Endometrial microvascular endothelial cells (primary cell): Measurements from ENCODE around the gene MAP4K4. TPM values are rescaled to one million over a fixed set of nuclear protein-coding genes. Genes with fewer than 3 reads are reported as not detected.

ENCODE experiments used
- in situ Hi-C: cut with HindIII; loops from 2 replicates; pipeline ENCODE4 v1.10.0; 2017; ENCODE audit warnings: low sequenced_read_pairs, low pct_unique_long_range_greater_than_20kb; ENCODE audit errors: inconsistent ontology term
- total RNA-seq: library from RNA; depleted of rRNA; stranded (reverse); fragments of >200 nt; gene quantifications from one replicate; pipeline ENCODE4 v1.2.3, GENCODE V29; 2015; ENCODE audit errors: inconsistent ontology term

MAP4K4 gene
- total RNA-seq, 1 donor from 2014 or later, result 109 TPM

GRCh38 chr2:101870444-101870843, 172.9 kb downstream of the MAP4K4 start:
- in situ Hi-C loops, result no loop called here

GRCh38 chr2:101871480-101871879, 174.0 kb downstream of the MAP4K4 start:
- in situ Hi-C loops, result no loop called here

- in situ Hi-C loops, result no loop called here
Measured at GRCh38 chr2:101872480-101872879, 175.0 kb downstream of the MAP4K4 start.

GRCh38 chr2:101873543-101873942, 176.0 kb downstream of the MAP4K4 start:
- in situ Hi-C loops, result no loop called here

GRCh38 chr2:101874069-101874468, 176.6 kb downstream of the MAP4K4 start:
- in situ Hi-C loops, result no loop called here

GRCh38 chr2:101879466-101879865, 182.0 kb downstream of the MAP4K4 start:
- in situ Hi-C loops, result no loop called here

GRCh38 chr2:101881131-101881530, 183.6 kb downstream of the MAP4K4 start:
- in situ Hi-C loops, result no loop called here

GRCh38 chr2:101882769-101883307, 185.3 kb downstream of the MAP4K4 start:
- in situ Hi-C loops, result no loop called here

GRCh38 chr2:101883860-101884259, 186.4 kb downstream of the MAP4K4 start:
- in situ Hi-C loops, result no loop called here

GRCh38 chr2:101884423-101884822, 186.9 kb downstream of the MAP4K4 start:
- in situ Hi-C loops, result no loop called here

GRCh38 chr2:101887328-101887727, 189.8 kb downstream of the MAP4K4 start:
- in situ Hi-C loops, result no loop called here

GRCh38 chr2:101889460-101890098, 192.1 kb downstream of the MAP4K4 start:
- in situ Hi-C loops, result no loop called here

GRCh38 chr2:101892377-101892776, 194.9 kb downstream of the MAP4K4 start:
- in situ Hi-C loops, result no loop called here

- in situ Hi-C loops, result no loop called here
Measured at GRCh38 chr2:101893681-101894381, 196.3 kb downstream of the MAP4K4 start.

- in situ Hi-C loops, result no loop called here
Measured at GRCh38 chr2:101895039-101895438, 197.5 kb downstream of the MAP4K4 start.

- in situ Hi-C loops, result no loop called here
Measured at GRCh38 chr2:101895819-101896322, 198.4 kb downstream of the MAP4K4 start.

- in situ Hi-C loops, result no loop called here
Measured at GRCh38 chr2:101897301-101897700, 199.8 kb downstream of the MAP4K4 start.

- in situ Hi-C loops, result no loop called here
Measured at GRCh38 chr2:101899265-101899664, 201.8 kb downstream of the MAP4K4 start.

- in situ Hi-C loops, result no loop called here
Measured at GRCh38 chr2:101899871-101900270, 202.4 kb downstream of the MAP4K4 start.

GRCh38 chr2:101900375-101900774, 202.9 kb downstream of the MAP4K4 start:
- in situ Hi-C loops, result no loop called here
